ENCODE results near the gene KRTAP10-11. TPM values are rescaled to one million over a fixed set of nuclear protein-coding genes. Genes with fewer than 3 reads are reported as not detected.

KRTAP10-11 gene
- total RNA-seq, 2 donors from 2014 or later: not detected

DNA sequence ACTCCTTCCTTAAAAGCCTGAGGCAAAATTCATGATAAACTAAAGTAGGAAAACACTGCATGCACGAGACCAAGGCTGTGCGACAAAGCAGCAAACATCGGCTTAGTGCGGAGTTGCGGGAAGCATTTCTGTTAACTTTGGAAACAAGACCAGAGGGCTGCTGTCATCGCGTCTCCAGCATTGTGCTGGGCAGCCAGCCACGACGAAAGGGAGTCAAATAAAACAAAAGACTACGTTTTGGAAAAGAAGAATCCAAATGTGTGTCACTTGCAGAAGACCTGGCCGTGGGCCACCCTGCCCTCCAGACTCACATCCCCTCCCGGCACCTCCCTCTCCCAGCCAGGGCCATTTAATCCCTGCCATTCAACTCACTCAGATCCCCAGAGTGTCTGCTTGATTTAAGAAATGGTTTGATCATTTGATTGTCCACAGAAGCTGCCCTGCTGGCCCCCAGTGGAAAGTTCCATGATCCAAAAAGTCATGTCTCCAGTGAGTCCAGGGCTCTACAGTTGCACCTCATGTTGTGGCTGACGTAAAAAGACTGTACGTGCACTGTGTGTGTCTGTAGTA, 2.4 kb upstream of the KRTAP10-11 start:
- peaks cover 10% of the 10 kb centered on the region for H3K27me3 Mint-ChIP-seq
- H3K36me3 Mint-ChIP-seq (ENCODE audit: low read depth): no peaks in the 10 kb centered on the region
- peaks cover 25% of the 10 kb centered on the region for H3K9me3 Mint-ChIP-seq
- no peaks in the 10 kb centered on the region for H3K4me1 Mint-ChIP-seq
- H3K27ac Mint-ChIP-seq: no peak overlapping the region
- ATAC-seq (replicated peaks): no peak
- no peak overlapping the region for H3K4me3 Mint-ChIP-seq

DNA sequence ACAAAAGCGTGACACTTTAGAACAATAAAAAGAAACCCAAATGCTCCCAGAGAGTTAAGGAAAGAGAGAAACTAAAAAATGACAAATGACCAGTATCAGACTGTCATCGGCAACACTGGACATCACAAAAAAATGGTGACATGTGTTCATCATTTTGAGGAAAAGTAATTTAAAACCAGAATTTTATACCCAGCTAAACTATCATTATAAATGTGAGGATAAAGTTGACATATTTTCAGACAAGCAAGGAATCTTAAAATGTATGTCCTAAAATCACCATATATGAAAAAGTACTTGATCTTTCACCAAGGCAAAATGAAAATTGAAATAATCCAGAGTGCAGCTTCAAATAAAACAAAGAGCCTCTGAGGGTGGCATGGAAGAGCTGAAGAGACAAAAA, 1.3 kb upstream of the KRTAP10-11 start:
- Mint-ChIP-seq H3K27ac (no peak overlapping the region), H3K4me3 (no peak overlapping the region), H3K36me3 (ENCODE audit: low read depth) (no peaks in the 10 kb centered on the region), H3K9me3 (peaks cover 25% of the 10 kb centered on the region), H3K27me3 (peaks cover 8% of the 10 kb centered on the region), H3K4me1 (no peaks in the 10 kb centered on the region)
- no peak for ATAC-seq (replicated peaks)

DNA sequence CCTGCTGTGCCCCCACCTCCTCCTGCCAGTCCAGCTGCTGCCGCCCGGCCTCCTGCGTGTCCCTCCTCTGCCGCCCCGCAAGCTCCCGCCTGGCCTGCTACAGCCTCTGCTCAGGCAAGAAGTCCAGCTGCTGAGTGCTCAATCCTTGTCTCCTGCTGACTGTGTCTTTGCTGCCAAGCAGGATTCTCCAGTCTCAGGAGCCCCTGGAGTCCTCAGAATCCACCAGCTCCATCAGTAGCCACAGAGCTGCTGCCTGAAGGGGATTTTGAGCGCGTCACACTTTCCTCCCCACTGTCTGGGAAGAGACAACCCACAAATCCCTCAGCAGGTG, 973 bp downstream of the KRTAP10-11 start:
- no peak overlapping the region for H3K27ac Mint-ChIP-seq
- H3K4me3 Mint-ChIP-seq: no peak overlapping the region
- no peaks in the 10 kb centered on the region for H3K4me1 Mint-ChIP-seq
- no peak for ATAC-seq (replicated peaks)
- H3K27me3 Mint-ChIP-seq: no peaks in the 10 kb centered on the region
- no peaks in the 10 kb centered on the region for H3K36me3 Mint-ChIP-seq (ENCODE audit: low read depth)
- H3K9me3 Mint-ChIP-seq: peaks cover 18% of the 10 kb centered on the region

DNA sequence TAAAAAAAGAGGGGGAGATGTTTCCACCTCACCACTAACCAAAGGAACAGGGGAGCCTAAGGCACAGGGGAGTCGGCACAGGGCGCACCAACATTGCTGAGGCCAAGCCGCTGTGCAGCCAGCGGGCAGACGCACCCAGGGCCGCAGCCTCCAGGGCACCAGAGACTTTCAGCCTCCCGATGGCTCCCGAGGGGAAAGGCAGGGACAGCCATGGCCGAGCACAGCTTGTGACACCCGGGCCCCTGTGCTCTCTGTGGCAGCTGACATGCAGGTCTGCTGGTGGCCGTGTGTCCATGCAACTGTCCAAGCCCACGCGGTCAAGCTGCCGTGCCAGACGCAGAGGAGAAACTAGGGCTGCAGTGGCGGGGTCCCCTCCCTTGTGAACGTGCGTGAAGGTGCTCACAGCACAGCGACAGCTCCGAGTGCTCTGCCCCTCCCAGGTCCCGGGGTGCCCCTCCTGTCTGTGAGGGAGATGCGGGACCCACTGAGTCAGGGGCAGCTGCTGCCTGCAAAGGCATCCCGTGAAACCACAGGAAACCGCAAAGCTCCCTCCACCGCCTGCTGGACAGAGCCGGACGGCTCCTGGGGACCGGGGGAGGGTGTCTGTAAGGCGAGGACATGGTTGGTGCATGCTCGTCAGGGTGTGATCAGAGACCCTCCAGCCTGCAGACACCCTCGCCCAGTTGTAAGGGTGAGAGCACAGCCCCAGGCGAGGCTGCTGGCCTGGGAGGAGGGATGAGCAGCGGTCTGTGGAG, 2.5 kb downstream of the KRTAP10-11 start:
- H3K27ac Mint-ChIP-seq: no peak overlapping the region
- H3K4me3 Mint-ChIP-seq: no peak overlapping the region
- peaks cover 12% of the 10 kb centered on the region for H3K9me3 Mint-ChIP-seq
- no peaks in the 10 kb centered on the region for H3K27me3 Mint-ChIP-seq
- ATAC-seq (replicated peaks): no peak
- H3K36me3 Mint-ChIP-seq (ENCODE audit: low read depth): no peaks in the 10 kb centered on the region
- H3K4me1 Mint-ChIP-seq: no peaks in the 10 kb centered on the region

DNA sequence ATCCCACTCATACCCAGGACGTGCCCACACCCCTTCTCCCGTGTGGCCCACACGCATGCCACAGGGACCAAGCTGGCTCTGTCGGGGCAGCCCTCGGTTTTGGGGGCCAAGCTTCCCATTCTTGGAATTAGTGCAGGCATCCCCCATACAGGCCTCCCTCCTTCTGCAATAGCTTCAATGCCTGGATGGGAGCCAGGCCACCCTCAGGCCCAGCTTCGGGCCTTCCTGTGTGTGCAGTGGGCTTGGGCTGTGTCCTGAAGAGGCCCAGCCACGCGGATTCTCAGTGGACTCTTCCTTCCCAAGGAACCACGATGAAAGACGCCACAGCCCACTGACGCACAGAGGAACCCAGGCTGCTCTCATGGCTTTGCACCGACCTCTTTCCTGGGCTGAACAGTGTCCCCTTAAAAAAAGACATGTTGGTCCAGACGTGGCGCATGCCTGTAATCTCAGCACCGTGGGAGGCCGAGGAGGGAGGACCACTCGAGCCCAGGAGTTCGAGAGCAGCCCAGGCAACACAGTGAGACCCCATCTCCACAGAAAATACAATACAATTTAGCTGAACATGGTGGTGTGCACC, 3.4 kb downstream of the KRTAP10-11 start:
- H3K4me1 Mint-ChIP-seq: peaks cover 4% of the 10 kb centered on the region
- no peak for ATAC-seq (replicated peaks)
- no peaks in the 10 kb centered on the region for H3K36me3 Mint-ChIP-seq (ENCODE audit: low read depth)
- H3K27me3 Mint-ChIP-seq: no peaks in the 10 kb centered on the region
- no peak overlapping the region for H3K4me3 Mint-ChIP-seq
- H3K9me3 Mint-ChIP-seq: peaks cover 5% of the 10 kb centered on the region
- no peak overlapping the region for H3K27ac Mint-ChIP-seq

DNA sequence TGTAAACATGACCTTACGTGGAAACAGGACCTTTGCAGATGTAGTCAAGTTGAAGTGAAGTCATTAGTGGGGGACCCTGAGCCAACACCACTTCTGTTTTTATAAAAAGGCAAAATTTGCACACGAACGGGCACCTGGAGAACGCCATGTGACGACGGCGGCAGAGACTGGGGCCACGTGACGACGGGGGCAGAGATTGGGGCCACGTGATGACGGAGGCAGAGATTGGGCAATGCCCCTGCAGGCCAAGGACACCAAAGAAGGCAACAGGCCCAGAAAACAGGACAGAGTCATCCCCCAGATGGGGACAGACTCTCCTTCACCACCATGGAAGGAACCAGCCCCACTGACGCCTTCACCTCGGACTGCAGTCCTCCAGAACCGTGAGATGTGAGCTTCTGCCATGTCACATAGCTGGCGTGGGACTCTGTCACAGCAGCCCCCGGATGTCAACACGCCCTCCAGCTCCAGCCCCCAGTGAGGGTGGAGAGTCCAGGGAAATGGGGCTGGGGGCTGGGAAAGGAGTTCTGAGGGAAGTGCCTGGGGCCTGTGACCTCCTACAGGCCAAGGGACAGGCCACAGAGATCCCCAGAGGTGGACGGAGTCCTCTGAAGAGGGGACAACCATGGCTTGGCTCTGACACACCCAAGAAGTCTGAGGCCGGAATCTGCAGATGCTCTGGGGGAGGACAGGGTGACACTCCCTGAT, 4.2 kb downstream of the KRTAP10-11 start:
- Mint-ChIP-seq H3K27ac (no peak overlapping the region), H3K36me3 (ENCODE audit: low read depth) (no peaks in the 10 kb centered on the region), H3K4me3 (no peak overlapping the region), H3K9me3 (no peaks in the 10 kb centered on the region), H3K4me1 (peaks cover 4% of the 10 kb centered on the region), H3K27me3 (no peaks in the 10 kb centered on the region)
- ATAC-seq (replicated peaks): no peak

DNA sequence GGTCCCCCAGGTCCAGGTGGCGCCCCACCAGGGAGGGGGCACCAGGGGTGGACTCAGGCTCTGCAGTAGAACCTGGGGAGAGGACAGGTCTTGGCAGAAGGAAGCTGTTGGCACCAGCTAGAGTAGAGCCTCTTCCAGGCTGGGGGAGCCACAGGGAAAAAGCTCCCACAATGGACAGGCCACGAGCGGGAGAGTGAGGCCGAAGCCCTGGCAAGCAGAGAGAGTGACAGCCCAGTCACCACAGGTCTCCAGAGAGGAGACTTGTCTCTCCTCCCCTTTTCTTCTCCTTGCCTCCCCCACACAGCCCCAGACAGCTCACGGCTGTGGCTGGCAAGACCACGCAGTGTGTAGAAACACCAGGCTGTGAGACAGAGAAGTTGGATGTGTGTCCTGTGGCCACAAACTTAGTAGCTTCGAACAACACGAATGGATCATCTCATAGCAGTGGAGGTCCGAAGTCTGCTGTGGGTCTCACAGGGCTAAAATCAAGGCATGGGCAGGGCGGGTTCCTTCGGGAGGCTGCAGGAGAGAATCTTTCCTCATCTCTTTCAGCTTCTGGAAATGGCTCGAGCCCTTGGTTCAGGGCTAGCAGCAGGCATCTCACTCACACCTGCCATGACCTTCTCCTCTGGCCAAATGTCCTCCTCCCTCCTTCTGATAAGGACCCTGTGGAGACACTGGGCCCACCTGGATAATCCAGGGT, 4.9 kb downstream of the KRTAP10-11 start:
- no peak overlapping the region for H3K27ac Mint-ChIP-seq
- H3K36me3 Mint-ChIP-seq (ENCODE audit: low read depth): no peaks in the 10 kb centered on the region
- H3K4me3 Mint-ChIP-seq: no peak overlapping the region
- no peak for ATAC-seq (replicated peaks)
- peaks cover 4% of the 10 kb centered on the region for H3K4me1 Mint-ChIP-seq
- peaks cover under 1% of the 10 kb centered on the region for H3K9me3 Mint-ChIP-seq
- H3K27me3 Mint-ChIP-seq: no peaks in the 10 kb centered on the region

DNA sequence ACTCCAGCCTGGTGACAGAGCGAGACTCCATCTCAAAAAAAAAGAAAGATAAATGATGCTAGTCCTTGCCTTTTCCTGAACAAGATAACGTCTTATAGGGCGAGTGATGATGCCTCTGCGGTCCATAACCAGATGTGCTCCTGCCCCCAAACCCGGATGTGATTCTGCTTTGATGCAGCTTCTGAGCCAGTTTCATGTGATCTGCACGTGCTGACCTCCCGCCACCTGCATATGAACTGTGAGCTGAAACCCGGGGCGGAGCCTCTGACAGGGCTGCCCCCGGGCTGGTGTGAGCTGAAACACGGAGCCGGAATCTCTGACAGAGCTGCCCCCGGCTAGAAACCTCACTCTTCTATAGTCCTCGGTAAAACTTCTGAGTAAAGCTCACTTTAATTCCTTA, 6.9 kb downstream of the KRTAP10-11 start:
- Mint-ChIP-seq H3K27me3 (no peaks in the 10 kb centered on the region), H3K4me1 (peaks cover 16% of the 10 kb centered on the region), H3K36me3 (ENCODE audit: low read depth) (no peaks in the 10 kb centered on the region), H3K27ac (no peak overlapping the region), H3K9me3 (peaks cover 12% of the 10 kb centered on the region), H3K4me3 (no peak overlapping the region)
- no peak for ATAC-seq (replicated peaks)

DNA sequence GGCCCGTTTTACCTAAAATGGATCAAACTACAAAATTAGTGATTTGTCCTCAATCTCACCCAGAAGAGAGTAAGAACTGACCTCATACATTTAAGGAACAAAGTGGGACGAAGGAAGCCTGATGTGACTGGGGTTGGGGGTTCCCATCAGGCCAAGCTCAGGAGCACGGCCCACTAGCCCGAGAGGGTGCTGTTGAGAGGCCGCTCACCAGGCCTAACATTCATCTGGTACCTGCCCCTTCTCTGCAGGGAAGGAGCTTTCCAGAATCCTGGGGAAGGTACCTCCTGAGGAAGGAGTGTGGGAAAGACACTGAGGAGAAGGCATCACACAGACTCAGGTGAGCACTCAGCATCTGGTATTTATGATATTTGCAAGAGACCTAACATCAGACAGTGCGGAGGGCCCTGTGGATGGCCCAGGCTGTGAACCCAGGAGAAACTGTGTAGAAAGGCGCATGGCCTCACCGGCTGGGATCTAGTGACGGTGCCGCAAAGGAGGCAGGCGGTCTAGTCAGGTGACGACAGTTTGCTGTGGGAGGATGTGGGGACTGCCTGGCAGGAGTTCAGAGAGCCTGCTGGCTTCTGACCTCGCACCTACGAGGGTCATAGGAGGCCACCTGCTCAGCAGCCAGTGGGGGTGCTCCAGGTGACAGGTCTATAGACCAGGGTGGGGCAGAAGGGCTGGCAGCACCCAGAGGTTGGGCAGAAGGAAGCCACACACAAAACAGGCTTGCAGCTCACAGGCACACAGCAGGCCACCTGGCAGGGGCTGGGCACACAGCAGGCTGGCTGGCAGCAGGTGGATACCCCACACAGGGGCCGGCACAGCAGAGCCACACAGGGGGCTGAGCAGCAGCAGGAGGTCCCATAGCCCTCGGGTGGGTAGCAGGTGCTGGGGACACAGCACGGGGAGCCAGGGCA, 7.7 kb downstream of the KRTAP10-11 start:
- no peaks in the 10 kb centered on the region for H3K27me3 Mint-ChIP-seq
- H3K4me1 Mint-ChIP-seq: peaks cover 23% of the 10 kb centered on the region
- H3K27ac Mint-ChIP-seq: peak overlapping the region; percentile 50
- no peaks in the 10 kb centered on the region for H3K36me3 Mint-ChIP-seq (ENCODE audit: low read depth)
- H3K4me3 Mint-ChIP-seq: peak overlapping the region; percentile 19
- ATAC-seq (replicated peaks): peak; percentile 14
- peaks cover 12% of the 10 kb centered on the region for H3K9me3 Mint-ChIP-seq

DNA sequence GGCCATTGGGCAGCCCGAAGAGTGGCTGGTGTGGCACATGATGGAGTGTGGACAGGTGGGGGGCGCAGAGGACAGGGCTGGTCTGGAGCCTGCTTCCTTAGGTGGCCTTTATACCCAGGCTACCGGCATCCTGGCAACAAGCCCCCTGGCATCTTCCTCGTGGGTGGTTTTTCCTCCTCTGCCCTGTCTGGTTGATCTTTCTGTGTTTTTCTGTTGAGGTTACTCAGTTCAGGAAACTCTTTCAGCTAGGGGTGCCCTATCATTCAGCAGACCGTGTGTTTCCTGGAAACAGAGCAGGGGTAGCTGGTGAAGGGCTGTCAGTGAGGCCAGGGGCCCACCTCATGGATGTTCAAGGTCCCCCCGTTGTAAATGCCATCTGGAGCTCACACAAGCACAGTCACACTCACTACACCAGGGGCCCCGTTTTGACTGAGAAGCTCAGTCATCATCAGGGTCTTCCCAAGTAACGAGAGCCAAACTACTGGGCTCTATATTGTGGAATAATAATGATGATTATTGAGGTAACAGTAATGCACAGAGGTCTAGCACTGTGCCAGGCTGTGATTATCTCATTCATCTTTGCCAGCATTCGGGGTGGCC, 8.5 kb downstream of the KRTAP10-11 start, which contains the start of gene KRTAP12-4:
Gene KRTAP12-4 (minus strand): TSS at position 84 of the 600 bp plus-strand sequence. CDS start 45 bp downstream, at position 39.
- H3K4me3 Mint-ChIP-seq: peak within 1 kb of the TSS; percentile 19
- ATAC-seq (replicated peaks): no peak
- peaks cover 23% of the 10 kb centered on the region for H3K4me1 Mint-ChIP-seq
- H3K27me3 Mint-ChIP-seq: no peaks in the 10 kb centered on the region
- H3K9me3 Mint-ChIP-seq: peaks cover 12% of the 10 kb centered on the region
- peak within 1 kb of the TSS; percentile 50 for H3K27ac Mint-ChIP-seq
- no peaks in the 10 kb centered on the region for H3K36me3 Mint-ChIP-seq (ENCODE audit: low read depth)

DNA sequence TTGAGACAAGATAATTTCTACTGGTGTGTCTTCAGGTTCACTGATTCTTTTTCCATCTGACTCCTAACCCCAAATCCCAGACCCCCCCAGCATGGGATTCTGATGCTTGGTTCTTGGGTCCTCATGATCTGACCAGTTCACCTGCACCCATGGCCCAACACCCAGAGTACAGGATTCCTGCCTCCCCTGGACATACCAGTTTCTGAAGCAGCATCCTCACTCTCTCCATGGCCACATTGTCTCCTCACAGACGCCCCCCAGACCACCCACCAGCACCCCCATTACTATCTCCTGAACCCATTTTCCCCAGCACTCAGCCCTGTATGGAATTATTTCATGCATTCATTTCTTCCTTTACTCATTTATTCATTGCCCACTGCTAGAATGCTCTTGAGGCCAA, 10.7 kb downstream of the KRTAP10-11 start:
- Mint-ChIP-seq H3K36me3 (ENCODE audit: low read depth) (no peaks in the 10 kb centered on the region), H3K27me3 (no peaks in the 10 kb centered on the region), H3K9me3 (peaks cover 12% of the 10 kb centered on the region), H3K27ac (peak overlapping the region; percentile 82), H3K4me1 (peaks cover 23% of the 10 kb centered on the region), H3K4me3 (peak overlapping the region; percentile 81)
- no peak for ATAC-seq (replicated peaks)

DNA sequence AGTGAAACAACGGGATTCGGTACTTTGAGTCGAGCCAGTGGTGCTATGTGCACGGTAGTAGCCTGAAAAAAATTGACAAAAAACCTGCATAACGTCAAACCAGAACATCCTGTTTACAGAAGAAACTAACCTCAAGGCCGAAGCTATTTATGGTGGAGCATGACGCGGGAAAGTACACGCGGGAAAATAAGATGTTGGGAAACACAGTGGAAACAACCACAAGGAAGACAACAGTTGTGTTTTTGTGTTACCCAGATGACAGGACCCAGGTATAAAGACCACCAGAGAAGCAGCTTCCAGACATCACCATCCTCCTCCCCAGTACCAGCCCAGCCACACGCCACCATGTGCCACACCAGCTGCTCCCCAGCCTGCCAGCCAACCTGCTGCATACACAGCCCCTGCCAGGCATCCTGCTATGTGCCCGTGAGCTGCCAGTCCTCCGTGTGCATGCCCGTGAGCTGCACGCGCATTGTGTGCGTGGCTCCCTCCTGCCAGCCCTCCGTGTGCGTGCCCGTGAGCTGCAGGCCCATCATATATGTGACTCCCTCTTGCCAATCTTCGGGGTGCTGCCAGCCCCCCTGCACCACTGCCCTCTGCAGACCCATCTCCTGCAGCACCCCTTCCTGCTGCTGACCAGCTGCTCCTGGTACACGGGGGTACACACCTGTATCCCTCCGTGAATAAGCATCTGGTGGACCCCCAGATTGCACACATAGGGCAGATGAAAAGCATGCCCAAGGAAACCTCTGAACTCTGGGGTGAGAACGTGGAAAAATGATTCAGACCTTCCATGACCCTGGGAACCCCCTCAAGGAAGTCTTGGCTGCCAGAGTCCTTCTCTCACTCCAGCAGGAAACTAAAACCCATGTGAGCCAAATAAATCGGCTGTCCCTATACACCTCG, 11.7 kb downstream of the KRTAP10-11 start, which contains the start of gene KRTAP12-3:
Gene KRTAP12-3 (plus strand): TSS at position 298 of the 906 bp plus-strand sequence. CDS start 48 bp downstream, at position 346.
- Mint-ChIP-seq H3K4me3 (peak within 1 kb of the TSS; percentile 81), H3K4me1 (peaks cover 23% of the 10 kb centered on the region), H3K9me3 (peaks cover 16% of the 10 kb centered on the region), H3K36me3 (ENCODE audit: low read depth) (no peaks in the 10 kb centered on the region), H3K27me3 (no peaks in the 10 kb centered on the region), H3K27ac (peak within 1 kb of the TSS; percentile 82)
- ATAC-seq (replicated peaks): peak; percentile 75

Measured in activated T-helper 17 cell treated with anti-CD3 and anti-CD28 coated beads, Interleukin-2, amount 50 U/mL, for 72 hours (primary cell).